Measurements from ENCODE around the gene CDH22.

CDH22 gene

DNA sequence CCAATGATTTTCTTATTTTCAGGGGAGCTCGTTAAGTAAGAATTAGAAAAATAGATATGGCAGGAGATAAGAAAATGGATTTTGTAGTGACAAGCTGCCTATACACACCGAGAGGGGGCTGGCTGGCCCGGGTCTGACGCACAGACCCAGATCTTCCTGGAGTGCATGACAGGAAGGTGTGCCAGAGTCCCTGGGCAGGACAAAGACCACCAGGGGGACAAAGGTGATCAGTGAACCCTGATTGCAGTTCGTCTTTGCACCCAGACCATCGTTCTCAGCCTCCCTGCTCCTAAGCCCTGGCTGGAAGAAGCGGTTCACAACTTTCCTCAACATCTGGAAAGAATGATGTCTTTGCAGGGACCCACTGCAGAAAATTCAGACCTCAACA, 24.3 kb downstream of the CDH22 start:
- H3K27ac ChIP-seq: no peak overlapping the region
- no peak for TF ChIP-seq ZFX (IDR thresholded peaks at IDR 0.05)
- TF ChIP-seq, protein P1, sequence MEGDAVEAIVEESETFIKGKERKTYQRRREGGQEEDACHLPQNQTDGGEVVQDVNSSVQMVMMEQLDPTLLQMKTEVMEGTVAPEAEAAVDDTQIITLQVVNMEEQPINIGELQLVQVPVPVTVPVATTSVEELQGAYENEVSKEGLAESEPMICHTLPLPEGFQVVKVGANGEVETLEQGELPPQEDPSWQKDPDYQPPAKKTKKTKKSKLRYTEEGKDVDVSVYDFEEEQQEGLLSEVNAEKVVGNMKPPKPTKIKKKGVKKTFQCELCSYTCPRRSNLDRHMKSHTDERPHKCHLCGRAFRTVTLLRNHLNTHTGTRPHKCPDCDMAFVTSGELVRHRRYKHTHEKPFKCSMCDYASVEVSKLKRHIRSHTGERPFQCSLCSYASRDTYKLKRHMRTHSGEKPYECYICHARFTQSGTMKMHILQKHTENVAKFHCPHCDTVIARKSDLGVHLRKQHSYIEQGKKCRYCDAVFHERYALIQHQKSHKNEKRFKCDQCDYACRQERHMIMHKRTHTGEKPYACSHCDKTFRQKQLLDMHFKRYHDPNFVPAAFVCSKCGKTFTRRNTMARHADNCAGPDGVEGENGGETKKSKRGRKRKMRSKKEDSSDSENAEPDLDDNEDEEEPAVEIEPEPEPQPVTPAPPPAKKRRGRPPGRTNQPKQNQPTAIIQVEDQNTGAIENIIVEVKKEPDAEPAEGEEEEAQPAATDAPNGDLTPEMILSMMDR (conservative IDR thresholded peaks at IDR 0.05): no peak

DNA sequence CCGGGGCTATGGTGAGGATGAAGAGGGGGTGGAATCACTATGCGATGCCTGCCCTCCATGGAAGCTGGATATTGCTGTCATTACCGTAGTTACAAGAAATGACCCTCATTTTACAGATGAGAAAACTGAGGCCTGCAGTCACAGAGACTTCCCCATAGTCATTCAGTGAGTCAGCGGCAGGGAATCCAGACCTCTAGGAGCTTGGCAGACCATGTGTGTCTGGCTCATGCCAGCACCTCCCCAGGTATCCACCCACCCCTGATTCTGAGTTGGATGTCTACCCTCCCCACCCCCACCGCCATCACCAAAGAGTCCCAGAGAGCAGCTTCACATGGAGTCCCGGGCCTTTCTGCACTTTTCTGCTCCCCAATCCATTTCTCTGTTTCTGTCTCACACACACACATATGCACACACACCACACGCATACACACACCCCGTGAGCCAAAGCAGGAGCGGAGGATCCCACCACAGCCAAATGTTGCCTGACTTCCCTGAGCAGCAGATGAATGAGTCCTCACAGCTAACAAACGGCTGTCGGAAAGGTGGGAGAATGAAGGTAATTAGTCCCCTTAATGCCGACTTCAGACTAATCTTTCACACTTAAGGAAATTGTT, 24.8 kb downstream of the CDH22 start:
- no peak overlapping the region for H3K27ac ChIP-seq
- TF ChIP-seq ZFX (IDR thresholded peaks at IDR 0.05): no peak
- TF ChIP-seq, protein P1 (conservative IDR thresholded peaks at IDR 0.05): no peak

DNA sequence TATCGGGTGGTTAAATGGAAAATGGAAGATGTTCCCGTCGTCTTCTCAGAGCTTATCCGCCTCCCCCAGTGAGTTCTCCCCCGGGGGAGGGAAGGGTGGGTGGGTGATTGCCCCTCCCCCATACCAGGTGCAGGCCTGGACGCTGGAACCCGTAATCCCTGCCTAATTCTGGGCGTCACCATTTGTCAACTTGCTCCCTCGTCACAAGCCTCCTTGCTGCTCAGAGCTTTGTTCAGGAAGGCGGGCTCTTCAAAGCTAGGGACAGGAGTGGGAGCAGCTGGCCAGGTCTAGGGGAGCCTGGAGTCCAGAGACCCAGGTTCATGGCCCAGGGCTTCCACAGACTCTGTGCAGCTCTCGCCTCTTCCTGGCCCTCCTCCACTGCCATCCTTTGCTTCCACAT, 25.6 kb downstream of the CDH22 start:
- TF ChIP-seq, protein P1 (conservative IDR thresholded peaks at IDR 0.05): no peak
- TF ChIP-seq ZFX (IDR thresholded peaks at IDR 0.05): no peak
- H3K27ac ChIP-seq: no peak overlapping the region

DNA sequence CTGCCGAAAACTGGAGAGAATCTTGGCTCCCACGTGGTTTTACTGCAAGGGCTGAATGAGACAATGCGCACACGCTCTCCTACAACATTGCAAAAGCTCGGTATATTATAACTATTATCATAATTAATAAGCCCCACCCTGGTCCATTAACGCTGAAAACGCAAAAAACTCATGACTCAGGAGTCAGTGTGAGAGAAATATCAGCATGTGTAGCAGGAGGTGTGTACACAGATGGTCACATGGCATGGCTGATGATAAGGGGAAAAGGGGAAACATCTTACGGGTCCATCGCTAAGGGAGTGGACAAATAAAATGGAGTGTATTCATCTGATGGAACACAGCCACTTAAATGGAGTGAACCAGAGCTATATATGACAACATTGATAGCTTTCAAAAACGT, 29.2 kb downstream of the CDH22 start:
- TF ChIP-seq ZFX (IDR thresholded peaks at IDR 0.05): no peak
- TF ChIP-seq, protein P1 (conservative IDR thresholded peaks at IDR 0.05): no peak
- no peak overlapping the region for H3K27ac ChIP-seq

DNA sequence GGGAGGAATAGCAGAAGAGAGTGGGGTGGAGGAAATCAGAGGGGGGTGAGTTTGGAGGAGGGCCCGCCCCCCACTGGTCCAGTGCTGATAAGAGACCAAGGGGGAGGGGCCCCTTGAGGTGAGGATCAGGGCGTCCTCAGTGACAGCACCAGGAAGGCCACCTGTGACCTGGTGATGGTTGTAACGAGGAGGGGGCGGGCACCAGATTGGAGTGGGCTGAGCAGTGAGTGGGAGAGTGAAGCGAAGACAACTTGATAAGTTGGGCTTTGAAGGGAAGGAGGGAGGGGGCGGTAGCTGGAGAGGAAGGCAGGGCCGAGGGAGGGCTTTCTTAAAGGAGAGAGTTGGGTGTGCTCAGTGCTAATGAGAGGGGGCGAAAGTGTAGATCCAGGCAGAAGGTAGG, 30.7 kb downstream of the CDH22 start:
- TF ChIP-seq ZFX (IDR thresholded peaks at IDR 0.05): no peak
- TF ChIP-seq, protein P1 (conservative IDR thresholded peaks at IDR 0.05): no peak

DNA sequence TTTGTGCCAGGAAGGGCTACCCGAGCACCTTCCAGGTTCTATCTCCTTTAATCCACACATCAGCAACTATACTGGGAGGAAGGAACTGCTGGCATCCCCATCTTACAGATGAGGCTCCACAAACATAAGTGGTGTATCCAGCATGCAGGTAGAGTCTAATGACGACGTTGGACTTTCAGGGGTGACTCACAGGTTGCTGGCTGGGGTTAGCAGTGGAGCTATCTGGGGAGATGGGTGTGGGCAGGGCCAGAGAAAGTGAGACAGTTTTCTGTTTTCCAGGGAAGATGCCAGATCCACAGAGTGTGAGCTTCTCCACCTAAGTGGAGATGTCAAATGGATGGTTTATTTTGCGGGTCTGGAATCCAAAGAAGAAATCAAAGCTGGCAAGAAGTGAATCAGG, 31.8 kb downstream of the CDH22 start:
- no peak overlapping the region for H3K27ac ChIP-seq
- no peak for TF ChIP-seq ZFX (IDR thresholded peaks at IDR 0.05)
- TF ChIP-seq, protein P1 (conservative IDR thresholded peaks at IDR 0.05): no peak

More for the DNA sequence above, 30.7 kb downstream of the CDH22 start:
- H3K27ac ChIP-seq: no peak overlapping the region

DNA sequence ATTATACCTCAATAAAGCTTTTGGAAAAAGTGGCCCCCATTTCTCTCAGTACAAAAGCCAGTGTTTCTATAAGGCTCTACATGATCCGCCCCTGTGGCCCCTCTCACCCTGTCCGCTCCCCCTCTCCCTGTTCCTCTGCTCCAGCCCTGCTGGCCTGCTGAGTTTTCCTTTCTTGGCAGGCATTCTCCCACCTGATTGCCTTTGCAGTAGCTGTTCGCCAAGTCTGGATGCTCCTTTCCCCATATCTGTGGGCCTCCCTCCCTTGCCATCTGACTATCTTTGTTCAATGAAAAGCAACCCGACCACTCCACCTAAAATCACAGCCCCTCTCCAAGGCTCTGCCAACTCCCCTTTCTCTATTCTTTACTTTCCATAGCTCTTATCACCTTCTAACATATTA, 33.2 kb downstream of the CDH22 start:
- TF ChIP-seq, protein P1 (conservative IDR thresholded peaks at IDR 0.05): no peak
- no peak for TF ChIP-seq ZFX (IDR thresholded peaks at IDR 0.05)
- no peak overlapping the region for H3K27ac ChIP-seq

Measured in C4-2B (cell line).